ENCODE measurements around the gene NRXN3. TPM values are rescaled to one million over a fixed set of nuclear protein-coding genes. Genes with fewer than 3 reads are reported as not detected.

NRXN3 gene
- total and polyA plus RNA-seq, 2 of the 4 experiments (the other 2 are of a cell fraction), result 4.8 to 25.1 TPM

- no peak overlapping the region for H2BK120ac ChIP-seq (ENCODE audit: low read depth, low read length)
- H3K36me3 ChIP-seq (ENCODE audit: control insufficient read depth, insufficient read depth, low read length), result no peaks in the 10 kb centered on the region
- H2BK20ac ChIP-seq (ENCODE audit: low read depth, low read length), result no peak overlapping the region
- TF ChIP-seq ELK1 (IDR thresholded peaks at IDR 0.05; ENCODE audit: borderline replicate concordance, low read depth, low read length) (no peak), MAFK (IDR thresholded peaks at IDR 0.05; ENCODE audit: low read depth, low read length) (no peak), CEBPB (IDR thresholded peaks at IDR 0.05; ENCODE audit: low read depth, low read length) (no peak), FOS (IDR thresholded peaks at IDR 0.05; ENCODE audit: low read depth, low read length) (no peak), USF2 (IDR thresholded peaks at IDR 0.05; ENCODE audit: low read depth, low read length) (no peak), BHLHE40 (IDR thresholded peaks at IDR 0.05; ENCODE audit: low read depth, low read length) (no peak), RAD21 (IDR thresholded peaks at IDR 0.05; ENCODE audit: low read length) (no peak), RCOR1 (IDR thresholded peaks at IDR 0.05; ENCODE audit: insufficient replicate concordance, low read length) (no peak), CHD1 (IDR thresholded peaks at IDR 0.05; ENCODE audit: low read depth, low read length) (no peak), MXI1 (IDR thresholded peaks at IDR 0.05; ENCODE audit: borderline replicate concordance, low read depth, low read length) (no peak), SMC3 (IDR thresholded peaks at IDR 0.05; ENCODE audit: low read depth, low read length) (no peak), POLR2A (IDR thresholded peaks at IDR 0.05; ENCODE audit: low read depth, low read length) (no peak), CTCF (conservative IDR thresholded peaks at IDR 0.05; ENCODE audit: low read depth, low read length) (no peak), NFE2L2 (IDR thresholded peaks at IDR 0.05; ENCODE audit: low read depth, low read length) (no peak), MAZ (IDR thresholded peaks at IDR 0.05; ENCODE audit: borderline replicate concordance, low read depth, low read length) (no peak), RFX5 (IDR thresholded peaks at IDR 0.05; ENCODE audit: low read depth, low read length) (no peak)
- H3K27ac ChIP-seq (ENCODE audit: insufficient read depth, low read length), result no peak overlapping the region
- intact Hi-C loops (cut with micrococcal nuclease) (no loop called here), dilution Hi-C loops (cut with HindIII; ENCODE audit: low sequenced_read_pairs, unreplicated experiment) (no loop called here), in situ Hi-C loops (cut with MboI; ENCODE audit: low sequenced_read_pairs) (no loop called here)
- no peak overlapping the region for H2AK5ac ChIP-seq (ENCODE audit: low read depth, low read length)
- no peak overlapping the region for H3K14ac ChIP-seq (replicated peaks; ENCODE audit: low read depth, low read length)
- no peak overlapping the region for H3K9ac ChIP-seq (ENCODE audit: low read depth, low read length)
- DNase-seq (no peak), ATAC-seq (ENCODE audit: low read depth) (no peak)
- H4K8ac ChIP-seq (ENCODE audit: low read depth in 2 of 2, low read length in 2 of 2), result no peak overlapping the region
- H3K4me1 ChIP-seq (ENCODE audit: control insufficient read depth, insufficient read depth, low read length), result no peaks in the 10 kb centered on the region
- BruUV-seq (replicated peaks), result no TSS peak
- no peak overlapping the region for H4K91ac ChIP-seq (ENCODE audit: insufficient read depth, low read depth, low read length)
- no peak overlapping the region for H3K4me2 ChIP-seq (ENCODE audit: low read depth, low read length)
- peaks cover 37% of the 10 kb centered on the region; the same call in 1 of the 2 replicates for H3K9me3 ChIP-seq (ENCODE audit: control insufficient read depth, insufficient read depth, low read length)
- no peak overlapping the region for H2BK5ac ChIP-seq (ENCODE audit: low read depth, low read length, poor library complexity, severe bottlenecking)
- H3K9me1 ChIP-seq (ENCODE audit: insufficient read depth, low read length), result no peaks in the 10 kb centered on the region
- no peak overlapping the region for H3K23ac ChIP-seq (ENCODE audit: low read depth, low read length)
- no peak overlapping the region for H3K4me3 ChIP-seq (ENCODE audit: insufficient read depth, low read depth, low read length)
- H4K20me1 ChIP-seq (ENCODE audit: insufficient read depth, low read length), result no peaks in the 10 kb centered on the region
- no CpG with 5 or more reads among the region's 1 CpG for WGBS, 2 experiments (ENCODE audit: extremely low coverage in 2 of 2, insufficient read length in 1 of 2)
- no peak overlapping the region for H2AFZ ChIP-seq (replicated peaks; ENCODE audit: low read length, poor library complexity)
- no peak overlapping the region for H3K56ac ChIP-seq (ENCODE audit: extremely low read depth, insufficient read depth, low read length)
- no peaks in the 10 kb centered on the region for H3K27me3 ChIP-seq (ENCODE audit: control insufficient read depth, insufficient read depth, low read length)
- no peak overlapping the region for H3K4ac ChIP-seq (ENCODE audit: low read depth, low read length)
- no peak overlapping the region for H2AK9ac ChIP-seq (replicated peaks; ENCODE audit: low read depth, low read length, poor library complexity)
- H3K18ac ChIP-seq (ENCODE audit: low read depth, low read length), result no peak overlapping the region
- H3K79me1 ChIP-seq (ENCODE audit: low read depth in 1 of 2, low read length in 2 of 2), result no peaks in the 10 kb centered on the region
- POLR2A ChIA-PET (ENCODE audit: unreplicated experiment), result no interaction called here
- no peak overlapping the region for H2BK15ac ChIP-seq (ENCODE audit: low read depth, low read length)
- no peak overlapping the region for H4K5ac ChIP-seq (ENCODE audit: low read depth, low read length)
- CTCF ChIA-PET, result no interaction called here
Measured at GRCh38 chr14:78202976-78203375, 32.8 kb downstream of the NRXN3 start.

Measured in IMR-90 (cell line).